ENCODE results near the gene CSRP3. TPM values are rescaled to one million over a fixed set of nuclear protein-coding genes. Genes with fewer than 3 reads are reported as not detected.

The CSRP3 gene
- total RNA-seq, 6 donors from 2014 or later, result not detected

GRCh38 chr11:19168090-19168489, 33.7 kb downstream of the CSRP3 start:
- no peak for TF ChIP-seq POLR2AphosphoS5 (IDR thresholded peaks at IDR 0.05)
- TF ChIP-seq EP300 (IDR thresholded peaks at IDR 0.05), result no peak
- TF ChIP-seq CTCF (IDR thresholded peaks at IDR 0.05), result no peak
- TF ChIP-seq POLR2A (IDR thresholded peaks at IDR 0.05), result no peak
- H3K27ac ChIP-seq, result no peak overlapping the region
- no peak for ATAC-seq (ENCODE audit: low FRiP score in 2 of 2)
- peaks cover 5 to 30% (median 10%) of the 10 kb centered on the region in 4 donors for H3K36me3 ChIP-seq
- H3K4me3 ChIP-seq, result no peak overlapping the region
- H3K9me3 ChIP-seq, result no peaks in the 10 kb centered on the region
- no peaks in the 10 kb centered on the region for H3K4me1 ChIP-seq
- H3K27me3 ChIP-seq, result no peaks in the 10 kb centered on the region
- WGBS, 2 donors, result 94 to 100% methylated on average over 2 of the region's 2 CpGs
- DNase-seq, result no peak

- H3K36me3 ChIP-seq, result peaks cover 0 to 23% (median 6%) of the 10 kb centered on the region in 4 donors
- H3K9me3 ChIP-seq, result no peaks in the 10 kb centered on the region
- H3K27me3 ChIP-seq, result no peaks in the 10 kb centered on the region
- no peak for DNase-seq
- H3K4me1 ChIP-seq, result no peaks in the 10 kb centered on the region
- H3K4me3 ChIP-seq, result no peak overlapping the region
- ATAC-seq (ENCODE audit: low FRiP score in 2 of 2), result no peak
- TF ChIP-seq EP300 (IDR thresholded peaks at IDR 0.05), result no peak
- no peak for TF ChIP-seq POLR2AphosphoS5 (IDR thresholded peaks at IDR 0.05)
- WGBS, 2 donors, result 84 to 94% methylated on average over 2 of the region's 2 CpGs
- no peak overlapping the region for H3K27ac ChIP-seq
Measured at GRCh38 chr11:19164881-19165280, 36.9 kb downstream of the CSRP3 start.

GRCh38 chr11:19164230-19164855, 37.4 kb downstream of the CSRP3 start:
- no peak for ATAC-seq (ENCODE audit: low FRiP score in 2 of 2)
- H3K4me1 ChIP-seq, result no peaks in the 10 kb centered on the region
- TF ChIP-seq EP300 (IDR thresholded peaks at IDR 0.05), result no peak
- TF ChIP-seq CTCF (IDR thresholded peaks at IDR 0.05), result no peak
- no peak for TF ChIP-seq POLR2AphosphoS5 (IDR thresholded peaks at IDR 0.05)
- TF ChIP-seq POLR2A (IDR thresholded peaks at IDR 0.05), result no peak
- no peak overlapping the region for H3K4me3 ChIP-seq
- H3K27ac ChIP-seq, result no peak overlapping the region
- H3K36me3 ChIP-seq, result peaks cover 0 to 29% (median 6%) of the 10 kb centered on the region in 4 donors
- WGBS, 2 donors, result 80 to 91% methylated on average over 4 of the region's 4 CpGs
- DNase-seq, result no peak
- H3K27me3 ChIP-seq, result no peaks in the 10 kb centered on the region
- no peaks in the 10 kb centered on the region for H3K9me3 ChIP-seq

GRCh38 chr11:19163617-19164016, 38.2 kb downstream of the CSRP3 start:
- TF ChIP-seq EP300 (IDR thresholded peaks at IDR 0.05), result no peak
- no peak for TF ChIP-seq POLR2AphosphoS5 (IDR thresholded peaks at IDR 0.05)
- TF ChIP-seq CTCF (IDR thresholded peaks at IDR 0.05), result no peak
- TF ChIP-seq POLR2A (IDR thresholded peaks at IDR 0.05), result no peak
- Histone ChIP-seq H3K36me3 (peaks cover 0 to 26% (median 6%) of the 10 kb centered on the region in 4 donors), H3K27ac (no peak overlapping the region), H3K4me1 (no peaks in the 10 kb centered on the region), H3K9me3 (no peaks in the 10 kb centered on the region), H3K4me3 (no peak overlapping the region), H3K27me3 (no peaks in the 10 kb centered on the region)
- ATAC-seq (ENCODE audit: low FRiP score in 2 of 2), result no peak
- no peak for DNase-seq
- WGBS, 2 donors, result 60 to 74% methylated on average over 1 of the region's 1 CpG

- WGBS, 2 donors, result 92 to 97% methylated on average over 1 of the region's 1 CpG
- no peaks in the 10 kb centered on the region for H3K4me1 ChIP-seq
Measured at GRCh38 chr11:19162951-19163505, 38.8 kb downstream of the CSRP3 start.

More at GRCh38 chr11:19162951-19163505, 38.8 kb downstream of the CSRP3 start:
- H3K4me3 ChIP-seq, result no peak overlapping the region
- no peaks in the 10 kb centered on the region for H3K9me3 ChIP-seq
- peaks cover 0 to 28% (median 6%) of the 10 kb centered on the region in 4 donors for H3K36me3 ChIP-seq
- no peak overlapping the region for H3K27ac ChIP-seq
- H3K27me3 ChIP-seq, result no peaks in the 10 kb centered on the region
- no peak for TF ChIP-seq CTCF (IDR thresholded peaks at IDR 0.05)
- no peak for TF ChIP-seq POLR2AphosphoS5 (IDR thresholded peaks at IDR 0.05)
- no peak for TF ChIP-seq POLR2A (IDR thresholded peaks at IDR 0.05)
- no peak for TF ChIP-seq EP300 (IDR thresholded peaks at IDR 0.05)
- ATAC-seq (ENCODE audit: low FRiP score in 2 of 2) (no peak), DNase-seq (no peak)
